ENCODE results near the gene TBX21. TPM values are rescaled to one million over a fixed set of nuclear protein-coding genes. Genes with fewer than 3 reads are reported as not detected.

Gene TBX21
- total and polyA plus RNA-seq, 9 of the 15 experiments (the other 6 are each of a cell fraction or from before 2014, with no cell fraction given): 0.07 TPM; not detected in 8

DNA sequence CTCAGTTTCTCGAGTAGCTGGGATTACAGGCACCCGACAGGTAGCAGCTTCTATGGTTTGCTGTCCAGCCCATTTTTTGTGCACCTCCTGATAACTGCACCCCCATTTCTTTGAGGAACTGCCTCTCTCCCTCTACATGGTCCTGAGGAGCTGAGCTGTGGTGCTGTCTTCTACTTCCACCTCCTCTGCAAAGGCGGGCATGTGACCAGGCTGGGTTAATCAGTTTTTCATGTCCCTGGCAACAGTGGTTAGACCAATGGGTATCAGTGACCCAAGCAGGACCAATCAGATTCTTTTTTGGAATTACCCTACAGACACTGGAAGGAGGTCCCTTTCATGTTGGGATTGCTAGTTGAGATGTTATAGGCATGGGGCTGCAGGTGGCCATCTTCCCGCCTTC is 41.3 kb downstream of the TBX21 start (continued):
- TF ChIP-seq CSDE1 (IDR thresholded peaks at IDR 0.05) (no peak), EGR1 (conservative IDR thresholded peaks at IDR 0.05) (no peak), NFATC3 (IDR thresholded peaks at IDR 0.05) (no peak)
- TF ChIP-seq, protein P1, sequence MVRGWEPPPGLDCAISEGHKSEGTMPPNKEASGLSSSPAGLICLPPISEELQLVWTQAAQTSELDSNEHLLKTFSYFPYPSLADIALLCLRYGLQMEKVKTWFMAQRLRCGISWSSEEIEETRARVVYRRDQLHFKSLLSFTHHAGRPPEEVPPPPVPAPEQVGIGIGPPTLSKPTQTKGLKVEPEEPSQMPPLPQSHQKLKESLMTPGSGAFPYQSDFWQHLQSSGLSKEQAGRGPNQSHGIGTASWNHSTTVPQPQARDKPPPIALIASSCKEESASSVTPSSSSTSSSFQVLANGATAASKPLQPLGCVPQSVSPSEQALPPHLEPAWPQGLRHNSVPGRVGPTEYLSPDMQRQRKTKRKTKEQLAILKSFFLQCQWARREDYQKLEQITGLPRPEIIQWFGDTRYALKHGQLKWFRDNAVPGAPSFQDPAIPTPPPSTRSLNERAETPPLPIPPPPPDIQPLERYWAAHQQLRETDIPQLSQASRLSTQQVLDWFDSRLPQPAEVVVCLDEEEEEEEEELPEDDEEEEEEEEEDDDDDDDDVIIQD (CRISPR knock-in tag; IDR thresholded peaks at IDR 0.05): no peak

DNA sequence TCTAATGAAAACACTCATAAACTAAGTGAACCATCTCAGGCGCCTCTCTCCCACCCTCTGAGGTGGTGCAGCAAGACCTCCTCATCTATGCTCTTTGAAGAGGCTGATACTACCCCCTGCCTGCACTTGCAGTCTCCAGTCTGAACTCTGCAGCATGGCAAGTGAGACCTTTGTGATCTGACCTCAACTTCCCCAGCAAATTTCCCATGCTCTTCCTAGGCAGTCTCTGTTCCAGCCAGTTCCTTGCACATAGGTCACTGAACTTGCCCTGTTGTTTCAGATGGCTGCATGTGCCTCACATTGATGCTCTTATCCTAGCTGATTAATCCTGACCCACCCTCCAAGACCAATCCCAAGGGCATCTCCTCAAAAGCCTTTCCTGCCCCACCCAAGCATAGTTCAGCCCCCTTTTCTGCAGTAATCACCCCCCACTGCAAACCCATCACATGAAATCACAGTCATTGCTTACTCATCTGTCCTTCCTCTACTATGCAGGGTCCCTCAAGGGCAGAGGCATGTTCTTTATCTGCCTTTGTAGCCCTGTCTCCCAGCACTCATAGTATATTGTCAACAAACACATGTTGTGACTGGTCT is 42.0 kb downstream of the TBX21 start:
- Histone ChIP-seq H3K27me3 (ENCODE audit: control insufficient read depth in 2 of 2, insufficient read depth in 2 of 2, low read length in 2 of 2) (peaks cover 24 to 46% of the 10 kb centered on the region in 2 experiments; a peak in 4 of 5 replicates), H2AFZ (ENCODE audit: low read depth, low read length) (no peak overlapping the region), H4K20me1 (replicated peaks; ENCODE audit: control insufficient read depth, insufficient read depth, low read length) (no peaks in the 10 kb centered on the region), H3K27ac (ENCODE audit: extremely low read depth, low read depth, low read length) (no peak overlapping the region), H3K36me3 (ENCODE audit: control insufficient read depth, insufficient read depth, low read length) (no peaks in the 10 kb centered on the region), H3K9ac (ENCODE audit: insufficient read depth in 1 of 2, low read depth in 2 of 2, low read length in 2 of 2) (no peak overlapping the region), H3K4me1 (replicated peaks in 1 of 2; ENCODE audit: control insufficient read depth in 2 of 2, insufficient read depth in 2 of 2, low read length in 2 of 2) (peaks cover 0 to 6% of the 10 kb centered on the region in 2 experiments; a peak in 2 of 5 replicates), H3K9me3 (replicated peaks; ENCODE audit: control insufficient read depth, insufficient read depth, low read depth, low read length) (0 out of 2 replicates have a peak, but pooled peaks cover 2% of the 10 kb centered on the region), H3K9me1 (ENCODE audit: control insufficient read depth, insufficient read depth, low read length) (no peaks in the 10 kb centered on the region), H3K4me2 (ENCODE audit: insufficient read depth, low read length) (no peak overlapping the region), H3K79me2 (ENCODE audit: control insufficient read depth, insufficient read depth, low read length) (no peaks in the 10 kb centered on the region), H3K4me3 (no peak overlapping the region)
- intact Hi-C loops (cut with micrococcal nuclease): loop anchor here (5.0 kb wide), 2 partner anchors 57 to 117 kb away; partner anchors contain the start of genes LRRC46 and MRPL10
- in situ Hi-C loops (cut with MboI): no loop called here
- ATAC-seq (no peak), FAIRE-seq (no peak), DNase-seq (ENCODE audit: extremely low read depth in 1 of 4, low spot score in 3 of 4) (no peak)
- WGBS (ENCODE audit: insufficient coverage, low coverage, missing lambda C conversion rate): 0% methylated on average over 1 of the region's 1 CpG
- BruUV-seq (replicated peaks): no TSS peak
- ChIA-PET POLR2A (no interaction called here), CTCF (ENCODE audit: low intra/inter-chr PET ratio) (no interaction called here)
- TF ChIP-seq SRF (CRISPR knock-in tag; IDR thresholded peaks at IDR 0.05): no peak
- no peak for TF ChIP-seq TAF1 (IDR thresholded peaks at IDR 0.05; ENCODE audit: control insufficient read depth, extremely low read depth, insufficient read depth, low read length, severe bottlenecking)

Measured in K562 (cell line).